GM13977 (cell line): ENCODE results near the gene SH3PXD2A.

Experiments used
- DNase-seq: peaks from one replicate; pipeline ENCODE4 v3.0.0; 2012; ENCODE audit warnings: low spot score
- in situ Hi-C: fragments of 300-500 bp; cut with MboI; formaldehyde crosslinking; loops from one replicate; pipeline ENCODE4 v1.12.0; 2022; ENCODE audit warnings: low sequenced_read_pairs, low pct_unique_long_range_greater_than_20kb, mixed read lengths, inconsistent platforms; ENCODE audit not compliant: unreplicated experiment
- TF ChIP-seq, protein P1 (sequence below): IDR thresholded peaks from 2 replicates; pipeline ENCODE4 v1.5.1; 2012; ENCODE audit warnings: mild to moderate bottlenecking, control low read depth; ENCODE audit not compliant: insufficient read depth; ENCODE audit errors: extremely low read depth, missing control alignments

Gene SH3PXD2A

DNA sequence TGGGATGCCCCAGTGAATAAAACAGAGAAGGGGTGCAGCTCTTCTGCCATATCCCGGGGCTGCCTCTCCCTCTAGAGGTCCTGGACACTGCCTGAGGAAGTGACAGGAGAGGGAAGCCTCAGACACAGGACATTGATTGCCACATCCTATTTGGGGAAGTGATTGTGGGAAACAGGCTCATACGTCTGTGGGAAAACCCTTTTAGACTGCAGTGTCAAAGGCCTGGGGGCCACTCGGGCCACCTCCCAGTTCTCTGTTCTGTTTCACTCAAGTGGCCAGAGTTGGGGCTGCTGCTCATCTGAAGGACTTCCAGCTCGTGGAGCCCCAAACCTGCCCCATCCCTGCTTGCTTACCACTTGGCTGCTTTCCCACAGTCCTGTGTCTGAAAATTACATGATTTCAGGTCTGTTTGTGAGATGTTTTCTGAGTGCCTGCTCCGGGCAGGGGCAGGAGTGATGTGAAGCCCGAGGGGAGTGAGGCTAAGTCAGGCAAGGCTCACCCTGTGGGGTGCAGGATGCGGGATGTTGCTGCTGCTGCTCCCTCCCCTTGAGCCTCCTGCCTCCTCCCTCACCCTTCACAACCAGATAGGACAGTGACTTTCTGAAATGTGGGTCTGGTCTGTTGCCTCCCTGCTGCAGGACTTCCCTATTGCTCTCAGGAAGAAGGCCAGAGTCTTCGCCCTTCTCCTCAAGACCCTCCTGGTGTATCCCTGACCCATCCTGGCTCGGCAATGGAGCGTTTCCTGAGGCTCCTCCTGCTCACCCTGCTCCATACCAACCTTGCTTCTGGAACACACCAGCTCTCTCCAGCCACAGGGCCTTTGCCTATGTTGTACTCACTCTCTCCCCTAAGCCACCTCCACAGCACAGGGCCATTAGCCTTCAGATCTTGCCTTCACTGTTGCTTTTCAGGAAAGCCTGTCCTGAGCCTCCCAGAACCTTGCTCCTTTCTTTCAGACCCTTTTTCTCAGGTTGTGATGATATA lies 303.5 kb downstream of the SH3PXD2A start:
- in situ Hi-C loops, result no loop called here
- no peak for DNase-seq
- TF ChIP-seq, protein P1, sequence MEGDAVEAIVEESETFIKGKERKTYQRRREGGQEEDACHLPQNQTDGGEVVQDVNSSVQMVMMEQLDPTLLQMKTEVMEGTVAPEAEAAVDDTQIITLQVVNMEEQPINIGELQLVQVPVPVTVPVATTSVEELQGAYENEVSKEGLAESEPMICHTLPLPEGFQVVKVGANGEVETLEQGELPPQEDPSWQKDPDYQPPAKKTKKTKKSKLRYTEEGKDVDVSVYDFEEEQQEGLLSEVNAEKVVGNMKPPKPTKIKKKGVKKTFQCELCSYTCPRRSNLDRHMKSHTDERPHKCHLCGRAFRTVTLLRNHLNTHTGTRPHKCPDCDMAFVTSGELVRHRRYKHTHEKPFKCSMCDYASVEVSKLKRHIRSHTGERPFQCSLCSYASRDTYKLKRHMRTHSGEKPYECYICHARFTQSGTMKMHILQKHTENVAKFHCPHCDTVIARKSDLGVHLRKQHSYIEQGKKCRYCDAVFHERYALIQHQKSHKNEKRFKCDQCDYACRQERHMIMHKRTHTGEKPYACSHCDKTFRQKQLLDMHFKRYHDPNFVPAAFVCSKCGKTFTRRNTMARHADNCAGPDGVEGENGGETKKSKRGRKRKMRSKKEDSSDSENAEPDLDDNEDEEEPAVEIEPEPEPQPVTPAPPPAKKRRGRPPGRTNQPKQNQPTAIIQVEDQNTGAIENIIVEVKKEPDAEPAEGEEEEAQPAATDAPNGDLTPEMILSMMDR, result no peak

DNA sequence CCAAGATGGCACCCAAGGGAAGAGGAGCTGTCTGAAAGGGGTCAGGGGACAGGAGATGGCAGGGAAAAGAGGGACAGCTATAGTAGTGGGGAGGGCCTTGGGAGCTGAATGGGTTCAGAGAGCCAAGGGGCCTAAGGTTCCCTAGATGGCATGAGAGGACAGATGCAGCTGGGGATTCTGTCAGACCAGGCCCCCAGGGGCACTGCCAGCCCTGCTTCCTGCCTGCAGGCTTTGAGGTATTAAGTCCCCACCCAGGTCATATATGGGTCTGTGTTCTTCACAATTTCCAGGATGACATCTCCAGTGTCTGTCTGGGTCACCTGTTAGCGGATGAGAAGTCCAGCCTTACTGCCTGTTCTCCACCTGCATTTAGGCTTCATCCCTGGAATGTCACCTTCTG lies 305.1 kb downstream of the SH3PXD2A start:
- DNase-seq, result no peak
- TF ChIP-seq, protein P1, result no peak

DNA sequence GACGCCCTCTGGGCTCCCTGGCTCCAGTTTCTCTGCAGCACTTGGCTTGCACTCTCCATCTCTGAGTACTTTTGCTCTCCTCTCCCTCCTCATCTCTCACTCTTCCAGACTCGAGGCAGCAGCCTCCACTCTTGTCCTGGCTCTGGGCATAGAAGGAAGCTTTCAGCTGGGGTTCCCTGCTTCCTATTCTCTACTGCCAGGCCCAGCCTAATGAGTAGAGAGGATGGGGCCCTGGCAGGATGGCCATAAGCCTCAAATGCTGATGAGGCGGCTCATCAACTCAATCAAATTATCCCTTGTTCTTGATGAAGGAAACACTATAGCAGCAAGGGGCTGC lies 306.1 kb downstream of the SH3PXD2A start:
- no peak for DNase-seq
- in situ Hi-C loops, result no loop called here
- TF ChIP-seq, protein P1, result no peak

More for the DNA sequence above, 305.1 kb downstream of the SH3PXD2A start:
- in situ Hi-C loops, result no loop called here

DNA sequence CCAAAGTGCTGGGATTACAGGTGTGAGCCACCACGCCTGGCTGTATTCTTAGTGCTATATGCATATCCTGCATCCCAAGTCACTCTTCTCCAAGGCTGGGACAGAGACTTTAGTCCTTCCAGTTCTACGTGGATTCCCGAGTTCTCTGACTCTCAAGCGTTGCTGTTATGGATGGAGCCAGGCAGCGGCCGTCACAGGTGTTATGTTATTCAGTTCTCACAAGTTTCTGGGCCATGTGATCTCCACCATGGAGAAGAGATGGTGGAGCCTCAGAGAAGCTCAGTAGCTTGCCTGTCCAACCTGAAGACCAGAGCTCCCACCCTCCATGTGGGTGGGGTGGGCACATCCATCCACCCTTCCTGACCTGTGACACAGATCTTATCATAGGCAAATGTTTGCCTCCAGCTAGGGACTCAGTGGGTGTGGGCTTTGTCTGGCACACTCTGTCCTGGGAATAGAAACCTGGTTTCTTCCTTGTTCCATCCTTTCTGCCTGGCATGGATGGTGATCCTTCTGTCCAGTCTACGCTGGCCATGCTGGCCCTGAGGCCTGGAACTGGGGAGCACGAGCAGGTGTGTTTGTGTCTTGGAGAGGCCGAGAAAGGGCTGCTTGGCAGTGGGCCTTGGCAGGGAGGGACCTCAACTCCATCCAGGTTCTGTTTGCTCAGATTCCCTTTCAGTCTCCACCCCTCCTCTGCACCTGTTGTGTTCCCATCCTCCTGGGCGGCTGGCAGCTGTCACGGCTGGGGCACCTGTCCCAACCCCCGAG lies 306.6 kb downstream of the SH3PXD2A start:
- TF ChIP-seq, protein P1, result no peak
- no peak for DNase-seq
- in situ Hi-C loops, result no loop called here

DNA sequence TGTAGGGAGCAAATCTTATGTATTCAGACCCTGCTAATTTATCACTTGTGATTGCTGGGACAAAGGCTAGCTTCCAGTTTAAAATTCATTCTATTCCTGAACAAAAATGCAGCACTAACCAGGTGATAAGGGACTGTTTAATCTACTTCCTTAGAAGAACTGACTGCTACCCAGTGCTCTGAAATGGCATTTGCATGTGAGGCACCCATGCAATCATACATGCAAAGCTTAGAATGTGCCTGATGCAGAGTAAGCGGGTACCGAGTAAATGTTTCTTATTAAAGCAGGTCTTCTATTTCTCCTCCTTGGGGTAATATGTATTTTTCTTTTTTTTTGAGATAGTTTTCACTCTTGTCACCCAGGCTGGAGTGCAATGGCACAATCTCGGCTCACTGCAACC lies 307.4 kb downstream of the SH3PXD2A start:
- TF ChIP-seq, protein P1, result no peak
- in situ Hi-C loops, result no loop called here
- DNase-seq, result no peak

DNA sequence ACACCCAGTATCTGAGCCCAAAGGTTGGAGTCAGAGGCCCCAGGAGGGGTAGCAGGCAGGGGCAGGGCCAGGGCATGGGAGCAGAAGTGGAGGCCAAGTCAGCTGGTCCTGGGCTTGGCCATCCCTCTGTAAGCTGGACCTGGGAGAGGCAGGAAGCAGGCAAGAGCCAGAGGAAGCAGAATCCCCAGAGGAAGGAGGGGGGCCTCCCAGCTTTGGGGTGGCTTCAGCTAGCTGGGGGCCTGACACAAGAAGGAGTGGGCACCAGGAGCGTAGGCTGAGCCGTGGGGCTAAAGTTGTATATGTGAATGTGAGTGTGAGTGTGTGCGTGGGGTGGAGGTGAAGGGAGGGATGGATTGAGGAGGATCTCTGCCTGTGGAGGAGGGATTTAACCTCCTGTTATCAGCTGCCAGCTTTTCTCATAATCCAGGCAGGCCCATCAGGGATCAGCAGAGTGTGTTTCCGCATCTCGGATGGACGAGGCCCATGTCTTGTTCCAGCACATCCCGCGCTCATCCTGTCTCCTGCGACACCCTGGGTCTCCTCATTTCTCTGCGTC lies 307.9 kb downstream of the SH3PXD2A start:
- DNase-seq, result no peak
- in situ Hi-C loops, result no loop called here
- TF ChIP-seq, protein P1, result no peak
